Stimulated activated naive CD4-positive, alpha-beta T cell (primary cell): ENCODE measurements around the gene TRIM41.

Source experiments
- DNase-seq, 6 experiments: peaks; one replicate each; lab custom pipeline; 2025; lab: John Stamatoyannopoulos, UW

The TRIM41 gene

GRCh38 chr5:181233088-181233800 is 10.2 kb downstream of the TRIM41 start:
- no peak for DNase-seq

DNA sequence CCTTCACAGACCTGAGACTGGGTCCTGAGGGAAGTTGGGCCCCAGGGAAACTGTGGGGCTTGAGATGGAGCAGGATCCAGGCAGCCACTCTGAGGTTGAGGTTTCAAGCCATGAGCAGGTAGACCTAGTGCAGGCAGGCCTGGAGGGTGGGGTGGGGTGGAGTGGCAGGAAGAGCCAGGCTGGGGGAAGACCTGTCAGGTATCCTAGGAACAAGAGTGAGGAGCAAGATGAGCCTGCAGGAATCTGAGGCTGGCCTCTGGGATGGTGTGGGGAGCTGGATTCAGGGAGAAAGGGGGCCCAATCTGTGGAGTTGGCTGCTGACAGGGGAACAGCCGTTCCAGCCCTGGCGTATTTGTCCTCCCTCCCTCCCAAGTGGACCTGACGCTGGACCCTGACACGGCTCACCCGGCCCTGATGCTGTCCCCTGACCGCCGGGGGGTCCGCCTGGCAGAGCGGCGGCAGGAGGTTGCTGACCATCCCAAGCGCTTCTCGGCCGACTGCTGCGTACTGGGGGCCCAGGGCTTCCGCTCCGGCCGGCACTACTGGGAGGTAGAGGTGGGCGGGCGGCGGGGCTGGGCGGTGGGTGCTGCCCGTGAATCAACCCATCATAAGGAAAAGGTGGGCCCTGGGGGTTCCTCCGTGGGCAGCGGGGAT is 10.8 kb downstream of the TRIM41 start:
- DNase-seq = no peak

GRCh38 chr5:181234455-181235306 is 11.6 kb downstream of the TRIM41 start:
- no peak for DNase-seq

- DNase-seq = no peak
Measured at GRCh38 chr5:181235323-181235688, 12.2 kb downstream of the TRIM41 start.

DNA sequence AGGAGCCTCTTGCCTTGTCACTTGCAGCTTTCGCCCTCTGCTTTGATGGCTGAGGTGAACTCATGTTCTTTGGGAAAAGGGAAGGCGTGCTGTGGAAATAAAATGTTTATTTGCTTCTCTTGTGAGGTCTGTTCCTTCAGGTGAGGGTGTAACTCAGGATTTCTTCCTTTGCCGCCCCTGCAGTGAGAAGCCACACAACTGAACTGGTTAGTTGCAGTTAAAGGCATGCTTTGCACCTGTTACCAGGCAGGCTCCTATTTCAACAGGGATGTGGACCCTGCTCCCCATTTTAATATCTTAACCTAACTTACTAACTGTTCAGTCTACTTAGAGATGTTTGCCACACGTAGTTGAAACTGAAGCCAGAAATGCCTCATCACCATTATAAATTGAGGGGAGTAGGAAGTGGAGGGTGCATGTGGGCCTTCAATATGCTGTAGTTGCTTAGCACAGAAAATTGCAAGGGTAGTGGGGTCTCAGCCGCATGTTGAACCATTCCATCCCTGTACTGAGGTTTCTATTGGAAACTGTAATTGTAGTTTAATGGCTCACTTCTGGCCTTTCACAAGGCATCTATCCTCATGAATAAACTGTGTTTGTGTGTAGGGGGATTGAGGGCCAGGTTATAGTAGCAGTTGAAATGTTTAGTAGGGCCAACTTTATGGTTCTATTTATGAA is 12.7 kb downstream of the TRIM41 start:
- DNase-seq = no peak

- DNase-seq = no peak
Measured at GRCh38 chr5:181236471-181236870, 13.4 kb downstream of the TRIM41 start.

GRCh38 chr5:181236954-181237641 is 14.0 kb downstream of the TRIM41 start:
- DNase-seq = no peak

GRCh38 chr5:181237729-181238385 is 14.8 kb downstream of the TRIM41 start:
- no peak for DNase-seq

GRCh38 chr5:181239062-181239663 is 16.1 kb downstream of the TRIM41 start:
- DNase-seq = no peak

DNA sequence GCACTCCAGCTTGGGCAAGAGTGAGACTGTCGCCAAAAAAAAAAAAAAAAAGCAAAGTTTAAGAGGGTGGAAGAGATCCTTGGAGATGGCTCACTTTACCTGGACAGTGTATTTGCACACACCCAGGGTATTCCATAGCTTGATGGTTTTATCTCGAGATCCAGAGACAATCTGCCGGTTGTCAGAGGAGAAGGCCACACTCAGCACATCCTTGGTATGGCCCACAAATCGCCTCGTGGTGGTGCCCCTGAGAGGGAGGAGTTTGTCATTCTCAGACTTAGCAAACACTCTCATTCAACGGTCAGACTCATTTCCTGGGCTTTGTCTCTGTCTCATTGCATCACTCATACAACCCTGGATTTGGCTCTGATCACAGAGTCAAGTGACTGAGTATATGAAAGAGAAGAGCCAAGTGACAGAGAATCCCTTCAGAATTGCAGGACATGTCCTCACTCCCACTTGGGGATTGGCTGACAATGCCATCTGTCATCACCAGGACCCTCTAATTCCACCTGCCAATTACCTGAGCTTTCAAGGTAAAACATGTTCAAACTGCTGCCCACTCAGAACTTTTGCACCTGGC is 18.4 kb downstream of the TRIM41 start:
- no peak for DNase-seq

- DNase-seq = no peak
Measured at GRCh38 chr5:181242031-181242451, 19.0 kb downstream of the TRIM41 start.

DNA sequence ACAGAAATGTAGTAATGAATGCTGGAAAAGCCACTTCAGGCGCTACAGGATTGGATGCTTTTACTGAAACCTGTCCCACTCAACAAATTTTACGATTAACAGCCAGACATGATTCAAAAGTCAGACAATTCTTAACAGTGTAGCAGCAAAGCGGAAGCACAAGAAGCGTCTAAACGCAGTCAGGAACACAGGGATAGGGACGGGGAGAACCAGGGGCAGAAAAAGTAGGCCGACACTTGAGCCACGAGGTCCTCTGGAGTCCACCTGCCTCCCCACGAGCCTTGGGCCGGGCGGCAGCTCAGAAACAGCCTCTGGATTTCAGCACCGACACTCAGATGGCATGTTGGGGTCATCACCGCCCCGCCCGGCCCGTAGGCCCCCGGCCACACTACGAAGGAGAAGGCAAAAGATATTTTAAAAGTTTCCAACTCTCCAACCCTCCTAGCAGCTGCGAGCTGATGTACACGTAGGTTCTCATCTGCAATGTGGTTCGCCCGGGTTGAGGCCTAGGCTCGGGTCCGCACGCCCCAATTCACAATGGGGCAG is 20.0 kb downstream of the TRIM41 start:
- DNase-seq = no peak

- no peak for DNase-seq
Measured at GRCh38 chr5:181243564-181244343, 20.7 kb downstream of the TRIM41 start, which contains the start of gene RACK1. RACK1 (minus strand) TSS chr5:181243906; CDS start chr5:181243800, 106 bp downstream.

DNA sequence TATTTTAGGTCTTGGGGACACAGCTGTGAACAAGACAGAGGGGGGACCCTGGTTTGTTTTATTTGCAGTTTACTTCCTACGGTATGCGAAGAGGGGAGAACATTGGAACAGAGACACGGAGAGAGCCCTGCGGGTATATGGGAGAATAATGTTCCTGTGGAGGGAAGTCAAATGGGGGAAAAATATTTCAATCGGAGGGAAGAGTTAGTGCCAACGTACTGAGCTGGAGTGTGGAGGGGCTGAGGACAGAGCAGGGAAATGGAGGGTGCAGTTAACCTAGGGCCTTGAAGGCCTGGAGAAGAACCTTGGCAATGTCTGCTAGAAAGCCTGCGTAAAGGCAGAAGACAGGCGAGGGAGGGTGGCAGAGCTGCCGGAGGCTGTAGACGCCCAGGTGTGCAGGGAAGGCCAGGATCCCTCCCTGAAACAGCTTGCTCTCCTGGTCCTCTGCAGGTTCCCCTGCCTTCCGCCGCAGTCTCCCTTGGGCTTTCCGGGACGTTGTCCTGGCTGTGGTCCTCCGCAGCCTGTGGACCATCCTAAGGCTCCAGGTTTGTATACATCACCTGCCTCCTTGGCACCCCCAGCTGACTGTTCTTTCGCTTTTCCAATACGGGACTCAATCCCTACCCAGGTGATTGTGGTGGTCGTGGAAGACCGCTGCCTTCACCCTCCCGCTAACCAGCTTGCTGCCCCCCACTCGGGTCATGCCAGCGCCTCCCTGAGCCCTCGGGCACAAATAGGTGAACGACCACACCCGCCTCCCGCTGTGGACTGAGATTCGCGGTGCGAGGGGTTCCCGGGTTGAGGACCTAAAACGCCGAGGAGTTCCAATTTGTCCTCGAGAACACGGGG is 22.6 kb downstream of the TRIM41 start:
- no peak for DNase-seq

DNA sequence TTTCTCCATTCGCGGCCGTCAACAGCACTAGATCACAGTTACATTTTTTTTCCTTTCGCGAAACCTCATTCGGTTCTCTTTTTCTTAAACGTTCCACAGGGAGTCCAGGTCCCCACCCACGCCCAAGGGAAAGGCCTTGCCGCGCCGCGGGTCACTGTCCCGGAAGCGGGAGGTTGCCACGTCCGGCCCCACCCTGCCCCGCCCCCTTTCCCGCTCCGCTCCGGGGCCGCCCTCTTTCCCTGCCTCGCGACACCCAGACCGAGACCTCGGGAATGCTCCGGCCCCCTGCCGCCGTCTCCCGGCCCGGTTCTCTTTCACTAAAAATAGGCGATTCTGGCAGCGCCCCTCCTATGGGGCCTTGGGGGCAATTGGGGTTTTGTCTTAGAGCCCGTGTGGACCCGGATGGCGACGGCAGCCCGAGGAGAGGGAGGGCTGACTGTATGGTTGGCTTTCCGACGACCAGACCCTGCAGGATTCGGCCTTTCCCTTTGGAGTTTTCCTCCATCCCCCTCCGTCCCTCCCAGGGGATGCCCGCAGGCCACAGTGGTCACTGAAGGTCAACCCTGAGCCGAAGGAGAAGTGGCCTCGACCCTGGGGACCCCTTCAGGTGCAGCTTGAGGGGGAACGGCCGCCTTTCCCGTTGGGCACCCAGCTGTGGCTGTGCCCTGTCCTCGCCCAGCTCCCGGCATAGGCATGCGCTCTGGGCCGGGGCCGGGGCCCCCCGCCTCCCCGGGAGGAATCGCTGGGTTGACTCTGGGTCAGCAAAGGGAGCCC is 23.4 kb downstream of the TRIM41 start:
- DNase-seq = no peak

GRCh38 chr5:181248277-181248676 is 25.2 kb downstream of the TRIM41 start:
- no peak for DNase-seq

DNA sequence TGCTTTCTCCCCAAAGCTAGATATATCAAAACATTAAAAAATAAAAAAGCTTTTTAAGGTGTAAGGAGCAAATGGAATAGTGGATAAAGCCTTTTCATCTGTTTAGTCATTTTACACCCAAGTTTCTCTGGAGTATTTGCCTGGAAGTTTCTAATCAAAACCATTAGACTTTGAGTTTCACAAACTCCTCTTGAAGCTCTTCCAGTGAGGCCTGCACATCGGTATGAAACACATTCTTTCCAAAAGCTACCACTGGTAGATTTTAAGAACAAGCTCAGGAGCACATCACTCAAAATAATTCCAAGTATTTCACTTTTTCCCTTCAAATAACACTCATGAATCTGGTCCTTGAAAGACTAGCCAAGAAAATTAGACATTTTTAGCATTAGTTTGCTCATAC is 32.2 kb downstream of the TRIM41 start:
- no peak for DNase-seq
